ENCODE data around the gene INSYN2B.

GRCh38 chr5:169946743-169947295 lies 33.5 kb downstream of the INSYN2B start:
- TF ChIP-seq CTCF (IDR thresholded peaks at IDR 0.05 in 2 of 3, conservative IDR thresholded peaks at IDR 0.05 in 1 of 3; ENCODE audit: borderline replicate concordance in 1 of 3, insufficient read depth in 1 of 3, low read depth in 2 of 3, low read length in 2 of 3): no peak
- no peak for TF ChIP-seq MAX (IDR thresholded peaks at IDR 0.05)
- TF ChIP-seq ATF3 (IDR thresholded peaks at IDR 0.05): no peak
- TF ChIP-seq ZNF274 (IDR thresholded peaks at IDR 0.05; ENCODE audit: low read depth, low read length): no peak
- TF ChIP-seq REST (IDR thresholded peaks at IDR 0.05; ENCODE audit: low read depth): no peak
- TF ChIP-seq ELF1 (IDR thresholded peaks at IDR 0.05; ENCODE audit: borderline replicate concordance, low read depth): no peak
- no peak for TF ChIP-seq POLR2A (IDR thresholded peaks at IDR 0.05; ENCODE audit: borderline replicate concordance, extremely low read depth, insufficient read depth, insufficient read length)
- TF ChIP-seq POLR2AphosphoS5 (IDR thresholded peaks at IDR 0.05; ENCODE audit: low read depth, low read length): no peak
- no peak for TF ChIP-seq SP1 (IDR thresholded peaks at IDR 0.05; ENCODE audit: low read depth)
- TF ChIP-seq EZH2 (IDR thresholded peaks at IDR 0.05): no peak
- no peak for TF ChIP-seq CEBPB (IDR thresholded peaks at IDR 0.05; ENCODE audit: low read depth)
- TF ChIP-seq YY1 (IDR thresholded peaks at IDR 0.05; ENCODE audit: extremely low read depth, insufficient replicate concordance, low read depth, low read length): no peak
